SK-N-SH (cell line): Measurements from ENCODE around the gene MAN1A2. TPM values are rescaled to one million over a fixed set of nuclear protein-coding genes. Genes with fewer than 3 reads are reported as not detected.

Experiments
- CTCF ChIA-PET: fragments of 300-600, 350-600 bp; formaldehyde crosslinking; extraction: SDS; loops from one replicate; lab custom pipeline; 2021; lab: Yijun Ruan, JAX
- POLR2A ChIA-PET: fragments of 350-600 bp; sonication (Branson Sonifier 250); formaldehyde crosslinking; extraction: SDS; loops from one replicate; lab custom pipeline; 2020; ENCODE audit warnings: antibody characterized with exemption, inconsistent platforms; lab: Yijun Ruan, JAX
- DNase-seq: peaks from one replicate; pipeline ENCODE4 v3.0.0; 2012
- H2AFZ ChIP-seq: fragments of 200-600 bp; sonication (generic); 2 replicates; pipeline ENCODE4 v1.8.1; 2016; ENCODE audit warnings: antibody characterized with exemption, mild to moderate bottlenecking, low read depth
- H3F3A ChIP-seq: fragments of 200-600 bp; sonication (generic); replicated peaks from 2 replicates; pipeline ENCODE3; 2016; ENCODE audit warnings: antibody characterized with exemption, mild to moderate bottlenecking; ENCODE audit not compliant: insufficient read depth
- H3K27ac ChIP-seq, 2 experiments: fragments of 200-500 bp in 1 of 2; fragments of 200-600 bp in 1 of 2; sonication (Bioruptor generic) in 1 of 2; sonication (generic), shearing (Covaris generic) in 1 of 2; 2 replicates each; pipeline versions ENCODE4 v1.5.1 to v1.6.1; 2014 to 2016; ENCODE audit warnings: low read depth in 2 of 2, inconsistent platforms in 1 of 2, low read length in 1 of 2, mild to moderate bottlenecking in 1 of 2, mixed read lengths in 1 of 2
- H3K27me3 ChIP-seq: fragments of 200-600 bp; sonication (generic), shearing (Covaris generic); 2 replicates; pipeline ENCODE4 v1.6.1; 2016; ENCODE audit warnings: mixed run types; ENCODE audit not compliant: insufficient read depth
- H3K36me3 ChIP-seq, 2 experiments: fragments of 200-500 bp in 1 of 2; fragments of 200-600 bp in 1 of 2; sonication (Bioruptor generic) in 1 of 2; sonication (generic) in 1 of 2; replicated peaks in 1 of 2; 2 replicates each; pipeline versions ENCODE3 to v1.5.1; 2014 to 2016; ENCODE audit warnings: low read length in 1 of 2, mild to moderate bottlenecking in 1 of 2; ENCODE audit not compliant: insufficient read depth in 2 of 2, control insufficient read depth in 1 of 2
- H3K4me1 ChIP-seq, 2 experiments: fragments of 200-500 bp in 1 of 2; fragments of 200-600 bp in 1 of 2; sonication (Bioruptor generic) in 1 of 2; sonication (generic), shearing (Covaris generic) in 1 of 2; 2 replicates each; pipeline versions ENCODE4 v1.5.1 to v1.6.1; 2014 to 2016; ENCODE audit warnings: low read depth in 1 of 2, low read length in 1 of 2, mixed run types in 1 of 2; ENCODE audit not compliant: insufficient read depth in 2 of 2, control insufficient read depth in 1 of 2
- H3K4me2 ChIP-seq: fragments of 200-600 bp; sonication (generic), shearing (Covaris generic); 2 replicates; pipeline ENCODE4 v1.6.1; 2017; ENCODE audit warnings: mixed run types
- H3K4me3 ChIP-seq, 2 experiments: fragments of 200-500 bp in 1 of 2; fragments of 200-600 bp in 1 of 2; sonication (Bioruptor generic) in 1 of 2; sonication (generic), shearing (Covaris generic) in 1 of 2; 2 replicates each; pipeline versions ENCODE4 v1.5.1 to v1.8.1; 2014 to 2016; ENCODE audit warnings: low read depth in 2 of 2, inconsistent platforms in 1 of 2, low read length in 1 of 2, mild to moderate bottlenecking in 1 of 2, mixed read lengths in 1 of 2, moderate library complexity in 1 of 2
- H3K79me2 ChIP-seq: fragments of 200-600 bp; sonication (generic); 2 replicates; pipeline ENCODE4 v1.8.1; 2017; ENCODE audit warnings: mild to moderate bottlenecking; ENCODE audit not compliant: insufficient read depth
- H3K9ac ChIP-seq: fragments of 200-600 bp; sonication (generic); 2 replicates; pipeline ENCODE4 v1.6.1; 2017; ENCODE audit warnings: mixed run types
- H3K9me2 ChIP-seq: fragments of 200-600 bp; sonication (generic); 2 replicates; pipeline ENCODE4 v1.6.1; 2017; ENCODE audit warnings: mixed run types
- H3K9me3 ChIP-seq: fragments of 200-600 bp; sonication (generic); 2 replicates; pipeline ENCODE4 v1.6.1; 2017; ENCODE audit warnings: mixed run types, mild to moderate bottlenecking, moderate library complexity
- H4K20me1 ChIP-seq: fragments of 200-600 bp; sonication (generic); 2 replicates; pipeline ENCODE4 v1.6.1; 2017; ENCODE audit warnings: mild to moderate bottlenecking, mixed run types; ENCODE audit not compliant: insufficient read depth
- CHD2 ChIP-seq: fragments of 150-350 bp; IDR thresholded peaks from 2 replicates; pipeline ENCODE4 v1.6.1; 2018; ENCODE audit warnings: low read length; ENCODE audit not compliant: partially characterized antibody
- CTCF ChIP-seq: fragments of 200-600 bp; sonication (generic); IDR thresholded peaks from 2 replicates; pipeline ENCODE4 v1.6.1; 2017; ENCODE audit warnings: antibody characterized with exemption, mild to moderate bottlenecking, moderate library complexity
- ELF1 ChIP-seq: IDR thresholded peaks from 2 replicates; pipeline ENCODE4 v1.4.0; 2012
- EZH2phosphoT487 ChIP-seq: fragments of 200-600 bp; sonication (generic); IDR thresholded peaks from 2 replicates; pipeline ENCODE4 v1.6.1; 2017; ENCODE audit warnings: low read depth, mixed run types, mild to moderate bottlenecking, antibody characterized with exemption, moderate library complexity, borderline replicate concordance
- FOSL2 ChIP-seq: IDR thresholded peaks from 2 replicates; pipeline ENCODE4 v1.4.0; 2012; ENCODE audit warnings: low read depth, mild to moderate bottlenecking, moderate library complexity, borderline replicate concordance
- GABPA ChIP-seq: IDR thresholded peaks from 2 replicates; pipeline ENCODE4 v1.4.0; 2012; ENCODE audit warnings: low read depth, mild to moderate bottlenecking
- GATA2 ChIP-seq: sonication (generic); formaldehyde crosslinking; IDR thresholded peaks from 2 replicates; pipeline ENCODE4 v1.5.0; 2020; ENCODE audit warnings: mild to moderate bottlenecking, missing genetic modification reagents
- MAX ChIP-seq: IDR thresholded peaks from 2 replicates; pipeline ENCODE4 v1.4.0; 2012; ENCODE audit warnings: low read depth
- MEF2A ChIP-seq: IDR thresholded peaks from 2 replicates; pipeline ENCODE4 v1.4.0; 2012; ENCODE audit warnings: low read depth, borderline replicate concordance
- NFIC ChIP-seq: IDR thresholded peaks from 2 replicates; pipeline ENCODE4 v1.4.0; 2012; ENCODE audit warnings: borderline replicate concordance
- POLR2AphosphoS5 ChIP-seq: IDR thresholded peaks from 2 replicates; pipeline ENCODE4 v1.6.1; 2012; ENCODE audit warnings: low read depth, low read length
- RAD21 ChIP-seq: IDR thresholded peaks from 2 replicates; pipeline ENCODE4 v1.6.1; 2012; ENCODE audit warnings: mild to moderate bottlenecking, low read length
- REST ChIP-seq: IDR thresholded peaks from 2 replicates; pipeline ENCODE4 v1.6.1; 2012; ENCODE audit warnings: mild to moderate bottlenecking, low read depth, low read length, moderate library complexity
- RXRA ChIP-seq: IDR thresholded peaks from 2 replicates; pipeline ENCODE4 v1.4.0; 2012; ENCODE audit warnings: low read depth, mild to moderate bottlenecking, borderline replicate concordance
- SMC3 ChIP-seq: IDR thresholded peaks from 2 replicates; pipeline ENCODE4 v1.6.1; 2012; ENCODE audit warnings: low read depth, low read length, improper control_type of control experiment
- TAF1 ChIP-seq: IDR thresholded peaks from 2 replicates; pipeline ENCODE4 v1.6.1; 2012; ENCODE audit warnings: low read depth, mild to moderate bottlenecking, low read length, moderate library complexity, borderline replicate concordance
- TCF12 ChIP-seq: IDR thresholded peaks from 2 replicates; pipeline ENCODE4 v1.4.0; 2012
- TEAD4 ChIP-seq: IDR thresholded peaks from 2 replicates; pipeline ENCODE4 v1.4.0; 2012; ENCODE audit warnings: mild to moderate bottlenecking, borderline replicate concordance; ENCODE audit not compliant: insufficient read depth
- USF2 ChIP-seq: fragments of 150-350 bp; IDR thresholded peaks from 2 replicates; pipeline ENCODE4 v1.6.1; 2017; ENCODE audit warnings: antibody characterized with exemption, low read length, low read depth, borderline replicate concordance
- YY1 ChIP-seq: IDR thresholded peaks from 2 replicates; pipeline ENCODE4 v1.4.0; 2012; ENCODE audit warnings: low read depth, mild to moderate bottlenecking
- WGBS: methylation state at CpG from one replicate; pipeline ENCODE4 v1.1.6; 2017; ENCODE audit warnings: low lambda C conversion rate; 5-methylcytosine and 5-hydroxymethylcytosine counted together
- polyA plus RNA-seq, 3 experiments: library from polyadenylated mRNA; depleted of rRNA; stranded (reverse); fragments of >200 nt; gene quantifications; 2 replicates each; pipeline ENCODE4 v1.2.3, GENCODE V29; 2012

The MAN1A2 gene
- polyA plus RNA-seq, 1 of the 3 experiments (the other 2 are of a cell fraction): 6.0 TPM

GRCh38 chr1:117534995-117535467, 167.8 kb downstream of the MAN1A2 start:
- no peaks in the 10 kb centered on the region for H3K9me3 ChIP-seq
- no peaks in the 10 kb centered on the region for H3K79me2 ChIP-seq
- no peaks in the 10 kb centered on the region for H3K9me2 ChIP-seq
- ChIA-PET CTCF (interaction anchor here (0.5 to 7.1 kb wide), 54 partner anchors 9 to 390 kb away, joined by 3 to 192 read pairs (median 4); partner anchors contain the start of gene TENT5C), POLR2A (no interaction called here)
- H4K20me1 ChIP-seq: no peaks in the 10 kb centered on the region
- no peak overlapping the region for H2AFZ ChIP-seq
- 34% methylated on average over 6 of the region's 6 CpGs for WGBS
- no peak overlapping the region; a peak in 1 of 4 replicates for H3K4me3 ChIP-seq
- H3K27me3 ChIP-seq: no peaks in the 10 kb centered on the region
- no peaks in the 10 kb centered on the region for H3K36me3 ChIP-seq
- no peaks in the 10 kb centered on the region for H3F3A ChIP-seq
- H3K9ac ChIP-seq: no peak overlapping the region
- no peaks in the 10 kb centered on the region for H3K4me1 ChIP-seq
- peak; percentile 56 for DNase-seq
- TF ChIP-seq SMC3 (peak; percentile 66; the same call in 1 of the 2 replicates), ELF1 (no peak), TCF12 (no peak), YY1 (no peak), GATA2 (CRISPR knock-in tag) (no peak), RAD21 (peak; percentile 69), NFIC (no peak), USF2 (no peak), GABPA (no peak), CTCF (peak; percentile 68), EZH2phosphoT487 (no peak), TEAD4 (peak; percentile 22; the same call in 1 of the 2 replicates)
- H3K27ac ChIP-seq: no peak overlapping the region
- no peak overlapping the region for H3K4me2 ChIP-seq

- no peak overlapping the region for H3K27ac ChIP-seq
- H2AFZ ChIP-seq: no peak overlapping the region
- no peaks in the 10 kb centered on the region for H3K9me2 ChIP-seq
- no peaks in the 10 kb centered on the region for H3F3A ChIP-seq
- H3K9me3 ChIP-seq: no peaks in the 10 kb centered on the region
- no peaks in the 10 kb centered on the region for H3K79me2 ChIP-seq
- no peak overlapping the region for H3K4me3 ChIP-seq
- WGBS: 85% methylated on average over 6 of the region's 6 CpGs
- H3K9ac ChIP-seq: no peak overlapping the region
- H3K4me2 ChIP-seq: no peak overlapping the region
- CTCF ChIA-PET: interaction anchor here (0.6 to 7.1 kb wide), 21 partner anchors 8 to 389 kb away, joined by 3 to 192 read pairs (median 5); partner anchors contain the start of gene TENT5C
- H3K36me3 ChIP-seq: no peaks in the 10 kb centered on the region
- no peaks in the 10 kb centered on the region for H3K4me1 ChIP-seq
- H4K20me1 ChIP-seq: no peaks in the 10 kb centered on the region
- POLR2A ChIA-PET: no interaction called here
- no peaks in the 10 kb centered on the region for H3K27me3 ChIP-seq
- DNase-seq: no peak
- TF ChIP-seq TAF1 (no peak), CHD2 (no peak), GATA2 (CRISPR knock-in tag) (no peak), MEF2A (no peak), USF2 (no peak), FOSL2 (no peak), MAX (no peak), RXRA (no peak), RAD21 (no peak), REST (no peak), EZH2phosphoT487 (no peak), POLR2AphosphoS5 (no peak)
These were observed 168.6 kb downstream of the MAN1A2 start for GRCh38 chr1:117535821-117536220.
